CD4-positive, CD25-positive, alpha-beta regulatory T cell (primary cell): ENCODE data around the gene ADGRE2. TPM values are rescaled to one million over a fixed set of nuclear protein-coding genes. Genes with fewer than 3 reads are reported as not detected.

Experiments used
- polyA plus RNA-seq, 4 donors: library from polyadenylated mRNA; unstranded; fragments of 300-500 nt; fragmentation: Illumina TruSeq; gene quantifications; one replicate each; pipeline ENCODE4 v1.2.3, GENCODE V29; 2021
- total RNA-seq: library from RNA; stranded (reverse); gene quantifications from one replicate; pipeline ENCODE4 v1.2.3, GENCODE V29; 2022

ADGRE2 gene
- total and polyA plus RNA-seq, 5 donors from 2014 or later = 0.18 to 2.1 TPM; not detected in 3

Other genes starting within 250 kb of the ADGRE2 start
- gene TECR, start 249.0 kb downstream of the ADGRE2 start, total RNA-seq = 159 TPM
- gene TECR, start 249.0 kb downstream of the ADGRE2 start, polyA plus RNA-seq = 100 to 1,000 TPM; 304 to 351 (median 335) TPM
- 51.4 TPM for gene NDUFB7, start 206.5 kb downstream of the ADGRE2 start, total RNA-seq
- 100 to 1,000 TPM; 196 to 238 (median 218) TPM for gene NDUFB7, start 206.5 kb downstream of the ADGRE2 start, polyA plus RNA-seq
- 0.25 TPM for gene CLEC17A, start 195.5 kb downstream of the ADGRE2 start, total RNA-seq
- not detected for gene CLEC17A, start 195.5 kb downstream of the ADGRE2 start, polyA plus RNA-seq
- gene ADGRE3, start 103.7 kb downstream of the ADGRE2 start, total RNA-seq = not detected
- not detected for gene ADGRE3, start 103.7 kb downstream of the ADGRE2 start, polyA plus RNA-seq
- 24.7 TPM for gene ZNF333, start 88.5 kb downstream of the ADGRE2 start, total RNA-seq
- 10 to 100 TPM in 3 of 4 donors, 1 to 10 TPM in 1; 8.1 to 11.0 (median 10.3) TPM for gene ZNF333, start 88.5 kb downstream of the ADGRE2 start, polyA plus RNA-seq
- gene OR7A5, start 56.6 kb upstream of the ADGRE2 start, total RNA-seq = not detected
- gene OR7A5, start 56.6 kb upstream of the ADGRE2 start, polyA plus RNA-seq = not detected
- not detected for gene OR7C1, start 56.6 kb upstream of the ADGRE2 start, total RNA-seq
- not detected for gene OR7C1, start 56.6 kb upstream of the ADGRE2 start, polyA plus RNA-seq
- not detected for gene OR7A10, start 70.4 kb upstream of the ADGRE2 start, total RNA-seq
- gene OR7A10, start 70.4 kb upstream of the ADGRE2 start, polyA plus RNA-seq = not detected
- not detected for gene OR7A17, start 107.6 kb upstream of the ADGRE2 start, total RNA-seq
- not detected for gene OR7A17, start 107.6 kb upstream of the ADGRE2 start, polyA plus RNA-seq
- gene OR7C2, start 162.9 kb upstream of the ADGRE2 start, total RNA-seq = not detected
- gene OR7C2, start 162.9 kb upstream of the ADGRE2 start, polyA plus RNA-seq = not detected
- 0.59 TPM for gene SLC1A6, start 201.3 kb upstream of the ADGRE2 start, total RNA-seq
- gene SLC1A6, start 201.3 kb upstream of the ADGRE2 start, polyA plus RNA-seq = not detected